IMR-90 (cell line): ENCODE data around the gene KLC1. TPM values are rescaled to one million over a fixed set of nuclear protein-coding genes. Genes with fewer than 3 reads are reported as not detected.

Source experiments
- ATAC-seq: fragments of 200-7000 bp; cut with Tn5 transposase; 2 replicates; pipeline ENCODE4 v1.9.1; 2020; ENCODE audit warnings: low read depth, mild to moderate bottlenecking, moderate library complexity
- BruUV-seq: library from RNA; stranded (reverse); fragments of 400-500 nt; replicated peaks from 2 replicates; lab custom pipeline; 2021; lab: Mats Ljungman, UMichigan
- CTCF ChIA-PET: fragments of 300-600 bp; formaldehyde crosslinking; extraction: SDS; loops from one replicate; lab custom pipeline; 2021; ENCODE audit warnings: antibody characterized with exemption; lab: Yijun Ruan, JAX
- POLR2A ChIA-PET: fragments of 300-600 bp; sonication (Branson Sonifier 250); formaldehyde crosslinking; loops from one replicate; lab custom pipeline; 2022; ENCODE audit warnings: antibody characterized with exemption; ENCODE audit not compliant: unreplicated experiment; lab: Charles Lee
- DNase-seq: peaks from one replicate; pipeline ENCODE4 v3.0.0; 2013
- H2AFZ ChIP-seq: replicated peaks from 2 replicates; pipeline ENCODE3; 2013; ENCODE audit warnings: low read length, mild to moderate bottlenecking; ENCODE audit not compliant: poor library complexity
- H2AK5ac ChIP-seq: 2 replicates; pipeline ENCODE4 v1.6.1; 2013; ENCODE audit warnings: low read depth, low read length, inconsistent platforms
- H2AK9ac ChIP-seq: replicated peaks from 2 replicates; pipeline ENCODE3; 2013; ENCODE audit warnings: mild to moderate bottlenecking, low read depth, low read length, moderate library complexity; ENCODE audit not compliant: poor library complexity
- H2BK120ac ChIP-seq: 2 replicates; pipeline ENCODE4 v1.6.1; 2013; ENCODE audit warnings: low read depth, low read length, inconsistent platforms
- H2BK15ac ChIP-seq: 3 replicates; pipeline ENCODE4 v1.6.1; 2013; ENCODE audit warnings: low read depth, low read length, inconsistent platforms
- H2BK20ac ChIP-seq: 2 replicates; pipeline ENCODE4 v1.6.1; 2013; ENCODE audit warnings: low read depth, mild to moderate bottlenecking, inconsistent platforms, low read length, moderate library complexity
- H2BK5ac ChIP-seq: 2 replicates; pipeline ENCODE4 v1.6.1; 2013; ENCODE audit warnings: mild to moderate bottlenecking, low read depth, low read length, inconsistent platforms; ENCODE audit not compliant: poor library complexity, severe bottlenecking
- H3K14ac ChIP-seq: replicated peaks from 2 replicates; pipeline ENCODE4 v1.6.1; 2013; ENCODE audit warnings: low read depth, low read length, inconsistent platforms
- H3K18ac ChIP-seq: 2 replicates; pipeline ENCODE4 v1.6.1; 2013; ENCODE audit warnings: low read depth, low read length, control low read depth
- H3K23ac ChIP-seq: 2 replicates; pipeline ENCODE4 v1.6.1; 2013; ENCODE audit warnings: low read depth, low read length, inconsistent platforms
- H3K27ac ChIP-seq: 2 replicates; pipeline ENCODE4 v1.5.1; 2013; ENCODE audit warnings: mild to moderate bottlenecking, control low read depth, low read length; ENCODE audit not compliant: insufficient read depth
- H3K27me3 ChIP-seq: 2 replicates; pipeline ENCODE4 v1.6.1; 2013; ENCODE audit warnings: low read length; ENCODE audit not compliant: control insufficient read depth, insufficient read depth
- H3K36me3 ChIP-seq: 2 replicates; pipeline ENCODE4 v1.6.1; 2013; ENCODE audit warnings: low read length, mixed read lengths; ENCODE audit not compliant: control insufficient read depth, insufficient read depth
- H3K4ac ChIP-seq: 2 replicates; pipeline ENCODE4 v1.6.1; 2013; ENCODE audit warnings: low read depth, low read length, inconsistent platforms
- H3K4me1 ChIP-seq: 2 replicates; pipeline ENCODE4 v1.6.1; 2013; ENCODE audit warnings: low read length, mixed read lengths; ENCODE audit not compliant: control insufficient read depth, insufficient read depth
- H3K4me2 ChIP-seq: 2 replicates; pipeline ENCODE4 v1.6.1; 2013; ENCODE audit warnings: low read depth, mild to moderate bottlenecking, control low read depth, low read length, moderate library complexity
- H3K4me3 ChIP-seq: 2 replicates; pipeline ENCODE4 v1.5.1; 2013; ENCODE audit warnings: low read depth, mild to moderate bottlenecking, control low read depth, low read length, moderate library complexity; ENCODE audit not compliant: insufficient read depth
- H3K56ac ChIP-seq: 2 replicates; pipeline ENCODE4 v1.6.1; 2013; ENCODE audit warnings: low read length, inconsistent platforms; ENCODE audit not compliant: insufficient read depth; ENCODE audit errors: extremely low read depth
- H3K79me1 ChIP-seq, 2 experiments: 2 replicates each; pipeline ENCODE4 v1.6.1; 2013; ENCODE audit warnings: low read length in 2 of 2, inconsistent platforms in 1 of 2, low read depth in 1 of 2
- H3K9ac ChIP-seq: 2 replicates; pipeline ENCODE4 v1.6.1; 2013; ENCODE audit warnings: low read depth, low read length, control low read depth
- H3K9me1 ChIP-seq: 2 replicates; pipeline ENCODE4 v1.6.1; 2013; ENCODE audit warnings: low read length, inconsistent platforms; ENCODE audit not compliant: insufficient read depth
- H3K9me3 ChIP-seq: 2 replicates; pipeline ENCODE4 v1.6.1; 2013; ENCODE audit warnings: low read length; ENCODE audit not compliant: control insufficient read depth, insufficient read depth
- H4K20me1 ChIP-seq: 2 replicates; pipeline ENCODE4 v1.6.1; 2013; ENCODE audit warnings: low read length, inconsistent platforms; ENCODE audit not compliant: insufficient read depth
- H4K5ac ChIP-seq: 2 replicates; pipeline ENCODE4 v1.6.1; 2013; ENCODE audit warnings: mild to moderate bottlenecking, low read depth, low read length, control low read depth
- H4K8ac ChIP-seq, 2 experiments: 2 replicates each; pipeline ENCODE4 v1.6.1; 2013; ENCODE audit warnings: low read depth in 2 of 2, low read length in 2 of 2, control low read depth in 1 of 2, inconsistent platforms in 1 of 2
- H4K91ac ChIP-seq: 2 replicates; pipeline ENCODE4 v1.6.1; 2013; ENCODE audit warnings: low read depth, low read length, inconsistent platforms; ENCODE audit not compliant: insufficient read depth
- BHLHE40 ChIP-seq: fragments of 150-350 bp; IDR thresholded peaks from 2 replicates; pipeline ENCODE4 v1.6.1; 2016; ENCODE audit warnings: mild to moderate bottlenecking, low read depth, low read length
- CHD1 ChIP-seq: IDR thresholded peaks from 2 replicates; pipeline ENCODE4 v1.6.1; 2012; ENCODE audit warnings: low read depth, low read length, improper control_type of control experiment
- MXI1 ChIP-seq: IDR thresholded peaks from 2 replicates; pipeline ENCODE4 v1.6.1; 2012; ENCODE audit warnings: low read depth, mild to moderate bottlenecking, low read length, moderate library complexity, borderline replicate concordance
- NFE2L2 ChIP-seq: fragments of 150-350 bp; IDR thresholded peaks from 2 replicates; pipeline ENCODE4 v1.6.1; 2016; ENCODE audit warnings: low read depth, mild to moderate bottlenecking, low read length
- SMC3 ChIP-seq: fragments of 150-350 bp; IDR thresholded peaks from 2 replicates; pipeline ENCODE4 v1.6.1; 2016; ENCODE audit warnings: low read depth, mild to moderate bottlenecking, antibody characterized with exemption, low read length, moderate library complexity
- USF2 ChIP-seq: fragments of 150-350 bp; IDR thresholded peaks from 2 replicates; pipeline ENCODE4 v1.6.1; 2017; ENCODE audit warnings: mild to moderate bottlenecking, antibody characterized with exemption, low read length, low read depth
- WGBS, 2 experiments: methylation state at CpG; one replicate each; pipeline versions ENCODE4 v1.1.5 to v1.1.7; 2013; ENCODE audit warnings: missing lambda C conversion rate in 2 of 2; ENCODE audit not compliant: insufficient read length in 1 of 2; ENCODE audit errors: extremely low coverage in 2 of 2; 5-methylcytosine and 5-hydroxymethylcytosine counted together
- dilution Hi-C: fragments of 300-500 bp; cut with HindIII; formaldehyde crosslinking; loops from one replicate; pipeline ENCODE4 v1.14.3; 2018; ENCODE audit warnings: low sequenced_read_pairs; ENCODE audit not compliant: unreplicated experiment
- in situ Hi-C: fragments of 300-500 bp; cut with MboI; formaldehyde crosslinking; loops from 3 replicates; pipeline ENCODE4 v1.14.3; 2019; ENCODE audit warnings: low sequenced_read_pairs, inconsistent platforms, mixed read lengths
- intact Hi-C: fragments of 100-400 bp; cut with micrococcal nuclease; formaldehyde crosslinking; loops from 2 replicates; pipeline ENCODE4 v1.10.0; 2022
- polyA plus RNA-seq, 3 experiments: library from polyadenylated mRNA; depleted of rRNA; stranded (reverse); fragments of >200 nt; gene quantifications; 2 replicates each; pipeline ENCODE4 v1.2.3, GENCODE V29; 2012; ENCODE audit warnings: low replicate concordance in 1 of 3
- total RNA-seq: library from RNA; depleted of rRNA; stranded (reverse); fragments of >200 nt; gene quantifications from 2 replicates; pipeline ENCODE4 v1.2.3, GENCODE V29; 2012

Gene KLC1
- total and polyA plus RNA-seq, 2 of the 4 experiments (the other 2 are of a cell fraction) = 101 to 157 TPM

- in situ Hi-C loops = no loop called here
- no peak overlapping the region for H2BK120ac ChIP-seq
- no peak overlapping the region for H4K5ac ChIP-seq
- intact Hi-C loops = no loop called here
- ATAC-seq (no peak), DNase-seq (no peak)
- H3K27me3 ChIP-seq = no peaks in the 10 kb centered on the region
- H3K79me1 ChIP-seq = 0 out of 4 replicates have a peak, but pooled peaks cover 0 to 2% of the 10 kb centered on the region in 2 experiments
- no peak overlapping the region for H3K14ac ChIP-seq
- no peak overlapping the region for H2AK5ac ChIP-seq
- no peak overlapping the region for H3K56ac ChIP-seq
- H2BK15ac ChIP-seq = no peak overlapping the region
- no peak overlapping the region for H3K4me3 ChIP-seq
- BruUV-seq = no TSS peak
- ChIA-PET CTCF (no interaction called here), POLR2A (no interaction called here)
- no peak overlapping the region for H4K91ac ChIP-seq
- no peak overlapping the region for H2AFZ ChIP-seq
- no peak overlapping the region for H2AK9ac ChIP-seq
- no peak overlapping the region for H3K23ac ChIP-seq
- no peak overlapping the region for H2BK20ac ChIP-seq
- no peak overlapping the region for H2BK5ac ChIP-seq
- H3K9ac ChIP-seq = no peak overlapping the region
- TF ChIP-seq NFE2L2 (no peak), BHLHE40 (no peak), SMC3 (no peak), MXI1 (no peak), CHD1 (no peak), USF2 (no peak)
- dilution Hi-C loops = no loop called here
- no peak overlapping the region for H3K18ac ChIP-seq
- 49% methylated on average over 2 of the region's 10 CpGs; no CpG with 5 or more reads in 1 of the 2 experiments for WGBS, 2 experiments
- H4K8ac ChIP-seq = no peak overlapping the region
- H3K4me2 ChIP-seq = no peak overlapping the region
- H4K20me1 ChIP-seq = no peaks in the 10 kb centered on the region; the same call in 1 of the 2 replicates
- H3K9me3 ChIP-seq = no peaks in the 10 kb centered on the region
- no peak overlapping the region for H3K4ac ChIP-seq
- peaks cover 22% of the 10 kb centered on the region for H3K36me3 ChIP-seq
- peaks cover 2% of the 10 kb centered on the region; the same call in 1 of the 2 replicates for H3K4me1 ChIP-seq
- no peak overlapping the region for H3K27ac ChIP-seq
- peaks cover 2% of the 10 kb centered on the region; the same call in 1 of the 2 replicates for H3K9me1 ChIP-seq
These were observed 107.8 kb downstream of the KLC1 start for GRCh38 chr14:103736546-103737431.
